MCF 10A (cell line): ENCODE data around the gene STOM. TPM values are rescaled to one million over a fixed set of nuclear protein-coding genes. Genes with fewer than 3 reads are reported as not detected.

ENCODE experiments used
- BruUV-seq: library from RNA; stranded (reverse); fragments of 400-500 nt; replicated peaks from 2 replicates; lab custom pipeline; 2021; lab: Mats Ljungman, UMichigan
- CTCF ChIA-PET: fragments of 300-600 bp; sonication (Branson Sonifier 250); formaldehyde crosslinking; extraction: SDS; loops from one replicate; lab custom pipeline; 2021; ENCODE audit warnings: antibody characterized with exemption, inconsistent platforms; lab: Yijun Ruan, JAX
- POLR2A ChIA-PET: fragments of 300-600, 350-650 bp; sonication (Branson Sonifier 250); formaldehyde crosslinking; extraction: SDS; loops from one replicate; lab custom pipeline; 2020; ENCODE audit warnings: antibody characterized with exemption, inconsistent platforms; lab: Yijun Ruan, JAX
- DNase-seq: peaks from one replicate; pipeline ENCODE4 v3.0.0-alpha.2; 2018; ENCODE audit not compliant: unreplicated experiment
- H3K27ac Mint-ChIP-seq: one replicate; pipeline ENCODE4 v1.8.0; 2022; ENCODE audit warnings: mild to moderate bottlenecking, low read depth, mixed read lengths; ENCODE audit not compliant: unreplicated experiment
- H3K27me3 Mint-ChIP-seq: one replicate; pipeline ENCODE4 v1.8.0; 2022; ENCODE audit warnings: mixed read lengths; ENCODE audit not compliant: insufficient read depth, unreplicated experiment
- H3K36me3 Mint-ChIP-seq: one replicate; pipeline ENCODE4 v1.8.0; 2022; ENCODE audit warnings: mild to moderate bottlenecking, moderate library complexity, mixed read lengths; ENCODE audit not compliant: insufficient read depth, unreplicated experiment
- H3K4me1 Mint-ChIP-seq: one replicate; pipeline ENCODE4 v1.8.0; 2022; ENCODE audit warnings: mixed read lengths; ENCODE audit not compliant: insufficient read depth, unreplicated experiment
- H3K4me3 Mint-ChIP-seq: one replicate; pipeline ENCODE4 v1.8.0; 2022; ENCODE audit warnings: mild to moderate bottlenecking, moderate library complexity, mixed read lengths; ENCODE audit not compliant: unreplicated experiment
- H3K9me3 Mint-ChIP-seq: one replicate; pipeline ENCODE4 v1.8.0; 2022; ENCODE audit warnings: mixed read lengths; ENCODE audit not compliant: unreplicated experiment
- intact Hi-C: fragments of 100-400 bp; cut with micrococcal nuclease; formaldehyde crosslinking; loops from 2 replicates; pipeline ENCODE4 v1.14.1; 2022
- total RNA-seq: library from RNA; stranded (reverse); gene quantifications from 2 replicates; pipeline ENCODE4 v1.2.3, GENCODE V29; 2022
- TF ChIP-seq, protein P1 (sequence below): fragments of 200-600 bp; IDR thresholded peaks from one replicate; pipeline ENCODE4 v1.8.0; 2022; ENCODE audit warnings: antibody characterized with exemption, mild to moderate bottlenecking; ENCODE audit not compliant: unreplicated experiment

STOM gene
- total RNA-seq, 1 experiment from 2014 or later: 231 TPM

GRCh38 chr9:121339437-121339836 is 30.6 kb downstream of the STOM start:
- H3K9me3 Mint-ChIP-seq: no peaks in the 10 kb centered on the region
- no peaks in the 10 kb centered on the region for H3K27me3 Mint-ChIP-seq
- H3K4me3 Mint-ChIP-seq: no peak overlapping the region
- TF ChIP-seq, protein P1, sequence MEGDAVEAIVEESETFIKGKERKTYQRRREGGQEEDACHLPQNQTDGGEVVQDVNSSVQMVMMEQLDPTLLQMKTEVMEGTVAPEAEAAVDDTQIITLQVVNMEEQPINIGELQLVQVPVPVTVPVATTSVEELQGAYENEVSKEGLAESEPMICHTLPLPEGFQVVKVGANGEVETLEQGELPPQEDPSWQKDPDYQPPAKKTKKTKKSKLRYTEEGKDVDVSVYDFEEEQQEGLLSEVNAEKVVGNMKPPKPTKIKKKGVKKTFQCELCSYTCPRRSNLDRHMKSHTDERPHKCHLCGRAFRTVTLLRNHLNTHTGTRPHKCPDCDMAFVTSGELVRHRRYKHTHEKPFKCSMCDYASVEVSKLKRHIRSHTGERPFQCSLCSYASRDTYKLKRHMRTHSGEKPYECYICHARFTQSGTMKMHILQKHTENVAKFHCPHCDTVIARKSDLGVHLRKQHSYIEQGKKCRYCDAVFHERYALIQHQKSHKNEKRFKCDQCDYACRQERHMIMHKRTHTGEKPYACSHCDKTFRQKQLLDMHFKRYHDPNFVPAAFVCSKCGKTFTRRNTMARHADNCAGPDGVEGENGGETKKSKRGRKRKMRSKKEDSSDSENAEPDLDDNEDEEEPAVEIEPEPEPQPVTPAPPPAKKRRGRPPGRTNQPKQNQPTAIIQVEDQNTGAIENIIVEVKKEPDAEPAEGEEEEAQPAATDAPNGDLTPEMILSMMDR: no peak
- ChIA-PET CTCF (interaction anchor here (0.6 to 2.2 kb wide), 6 partner anchors 9 to 61 kb away, joined by 3 to 12 read pairs (median 4); no protein-coding TSS in a partner anchor), POLR2A (interaction anchor here (0.6 to 6.0 kb wide), 10 partner anchors 10 to 268 kb away, joined by 3 to 37 read pairs (median 4); no protein-coding TSS in a partner anchor)
- no peak for DNase-seq
- peaks cover 100% of the 10 kb centered on the region for H3K36me3 Mint-ChIP-seq
- H3K4me1 Mint-ChIP-seq: peaks cover 21% of the 10 kb centered on the region
- BruUV-seq: no TSS peak
- no peak overlapping the region for H3K27ac Mint-ChIP-seq
- intact Hi-C loops: no loop called here

GRCh38 chr9:121336665-121337064 is 33.4 kb downstream of the STOM start:
- Mint-ChIP-seq H3K27me3 (no peaks in the 10 kb centered on the region), H3K9me3 (no peaks in the 10 kb centered on the region), H3K36me3 (peaks cover 99% of the 10 kb centered on the region), H3K27ac (peak overlapping the region; percentile 33), H3K4me1 (peaks cover 13% of the 10 kb centered on the region), H3K4me3 (no peak overlapping the region)
- BruUV-seq: no TSS peak
- POLR2A ChIA-PET: interaction anchor here (0.7 to 3.0 kb wide), 6 partner anchors 21 to 50 kb away, joined by 3 to 9 read pairs (median 3); no protein-coding TSS in a partner anchor
- TF ChIP-seq, protein P1: no peak
- intact Hi-C loops: no loop called here
- no peak for DNase-seq
- CTCF ChIA-PET: interaction anchor here (0.8 to 1.9 kb wide), 4 partner anchors 14 to 66 kb away, joined by 3 to 8 read pairs (median 4); no protein-coding TSS in a partner anchor

GRCh38 chr9:121333950-121334773 is 35.9 kb downstream of the STOM start:
- Mint-ChIP-seq H3K4me3 (no peak overlapping the region), H3K4me1 (peaks cover 13% of the 10 kb centered on the region), H3K27ac (peak overlapping the region; percentile 68), H3K27me3 (no peaks in the 10 kb centered on the region), H3K36me3 (peaks cover 98% of the 10 kb centered on the region), H3K9me3 (no peaks in the 10 kb centered on the region)
- ChIA-PET POLR2A (interaction anchor here (0.5 to 2.5 kb wide), 13 partner anchors 11 to 96 kb away, joined by 3 to 27 read pairs (median 9); no protein-coding TSS in a partner anchor), CTCF (interaction anchor here (0.8 to 2.0 kb wide), 7 partner anchors 12 to 121 kb away, joined by 3 to 10 read pairs (median 3); no protein-coding TSS in a partner anchor)
- no TSS peak for BruUV-seq
- intact Hi-C loops: no loop called here
- DNase-seq: no peak
- TF ChIP-seq, protein P1: no peak
